Measurements from ENCODE around the gene MICAL1. TPM values are rescaled to one million over a fixed set of nuclear protein-coding genes. Genes with fewer than 3 reads are reported as not detected.

MICAL1 gene
- total and polyA plus RNA-seq, 10 of the 15 experiments (the other 5 are each of a cell fraction or from before 2014, with no cell fraction given) = 0.32 to 71.6 (median 45.3) TPM

- TF ChIP-seq KAT2A (conservative IDR thresholded peaks at IDR 0.05; ENCODE audit: control insufficient read depth, low read depth, low read length) (no peak), TCF12 (IDR thresholded peaks at IDR 0.05; ENCODE audit: low read depth, low read length) (0 out of 2 replicates have a peak, but pooled peaks have one; percentile 2), ZNF217 (IDR thresholded peaks at IDR 0.05) (no peak)
Observed at GRCh38 chr6:109441069-109441816, 14.3 kb downstream of the MICAL1 start (continued).

GRCh38 chr6:109440331-109441068, 15.1 kb downstream of the MICAL1 start, which contains the start of the genes PPIL6 and SMPD2:
TSS of gene PPIL6 (minus strand) at chr6:109440628. CDS start at chr6:109440590, 38 bp downstream.
TSS of gene SMPD2 (plus strand) at chr6:109440724. CDS start at chr6:109441122, 398 bp downstream.
- 1% methylated on average over 20 of the region's 102 CpGs for WGBS (ENCODE audit: insufficient coverage, insufficient replicate concordance, low lambda C conversion rate, missing lambda C conversion rate)
- TF ChIP-seq NR2C1 (IDR thresholded peaks at IDR 0.05) (peak; percentile 83), IKZF1 (conservative IDR thresholded peaks at IDR 0.05) (peak; percentile 89), MAX (IDR thresholded peaks at IDR 0.05; ENCODE audit: low read depth, low read length) (peak; percentile 91), CTCF (IDR thresholded peaks at IDR 0.05 in 2 of 3, conservative IDR thresholded peaks at IDR 0.05 in 1 of 3; ENCODE audit: control insufficient read depth in 2 of 3, extremely low read depth in 1 of 3, insufficient read depth in 1 of 3, low read depth in 3 of 3, low read length in 3 of 3) (peak in 2 of 3 experiments; percentile 18 to 33; a peak in 3 of 6 replicates), PAX5 (IDR thresholded peaks at IDR 0.05; ENCODE audit: borderline replicate concordance, low read depth, low read length) (peak; percentile 12; the same call in 1 of the 2 replicates), POLR2A (IDR thresholded peaks at IDR 0.05; ENCODE audit: low read depth, low read length) (peak; percentile 47; the same call in 1 of the 2 replicates), SIN3A (IDR thresholded peaks at IDR 0.05; ENCODE audit: low read depth, low read length) (peak; percentile 85), ZNF217 (IDR thresholded peaks at IDR 0.05) (peak; percentile 52; the same call in 1 of the 2 replicates), MYC (IDR thresholded peaks at IDR 0.05; ENCODE audit: insufficient read depth, insufficient read length, insufficient replicate concordance, low read length, severe bottlenecking) (peak; percentile 49), MEF2A (IDR thresholded peaks at IDR 0.05; ENCODE audit: insufficient read depth, low read depth, low read length) (0 out of 2 replicates have a peak, but pooled peaks have one; percentile 32), KDM1A (IDR thresholded peaks at IDR 0.05; ENCODE audit: borderline replicate concordance) (no peak), CREM (IDR thresholded peaks at IDR 0.05; ENCODE audit: low read depth) (no peak)
- TF ChIP-seq, protein P1, sequence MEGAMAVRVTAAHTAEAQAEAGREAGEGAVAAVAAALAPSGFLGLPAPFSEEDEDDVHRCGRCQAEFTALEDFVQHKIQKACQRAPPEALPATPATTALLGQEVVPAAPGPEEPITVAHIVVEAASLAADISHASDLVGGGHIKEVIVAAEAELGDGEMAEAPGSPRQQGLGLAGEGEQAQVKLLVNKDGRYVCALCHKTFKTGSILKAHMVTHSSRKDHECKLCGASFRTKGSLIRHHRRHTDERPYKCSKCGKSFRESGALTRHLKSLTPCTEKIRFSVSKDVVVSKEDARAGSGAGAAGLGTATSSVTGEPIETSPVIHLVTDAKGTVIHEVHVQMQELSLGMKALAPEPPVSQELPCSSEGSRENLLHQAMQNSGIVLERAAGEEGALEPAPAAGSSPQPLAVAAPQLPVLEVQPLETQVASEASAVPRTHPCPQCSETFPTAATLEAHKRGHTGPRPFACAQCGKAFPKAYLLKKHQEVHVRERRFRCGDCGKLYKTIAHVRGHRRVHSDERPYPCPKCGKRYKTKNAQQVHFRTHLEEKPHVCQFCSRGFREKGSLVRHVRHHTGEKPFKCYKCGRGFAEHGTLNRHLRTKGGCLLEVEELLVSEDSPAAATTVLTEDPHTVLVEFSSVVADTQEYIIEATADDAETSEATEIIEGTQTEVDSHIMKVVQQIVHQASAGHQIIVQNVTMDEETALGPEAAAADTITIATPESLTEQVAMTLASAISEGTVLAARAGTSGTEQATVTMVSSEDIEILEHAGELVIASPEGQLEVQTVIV (IDR thresholded peaks at IDR 0.05; ENCODE audit: borderline replicate concordance, partially characterized antibody) = peak; percentile 73

More at GRCh38 chr6:109440331-109441068, 15.1 kb downstream of the MICAL1 start, which contains the start of the genes PPIL6 and SMPD2:
- no peak for FAIRE-seq
- peaks cover 12% of the 10 kb centered on the region for H3K4me1 ChIP-seq (ENCODE audit: control insufficient read depth, insufficient read depth, low read length)
- ATAC-seq = peak; percentile 91
- no peak for DNase-seq (ENCODE audit: low read depth, low spot score)
- RAD21 ChIA-PET (ENCODE audit: unreplicated experiment) = interaction anchor here (1.0 to 4.4 kb wide), 10 partner anchors 14 to 253 kb away, joined by 3 to 34 read pairs (median 6); partner anchors contain the start of genes CD164, MICAL1 and ZBTB24
- no peaks in the 10 kb centered on the region for H3K9me3 ChIP-seq (replicated peaks; ENCODE audit: control insufficient read depth, insufficient read depth, low read length)
- peak within 1 kb of the TSS; percentile 81 for H3K27ac ChIP-seq (ENCODE audit: control insufficient read depth, insufficient read depth)
- no TSS peak for BruUV-seq (replicated peaks)
- peaks cover 7% of the 10 kb centered on the region for H3K79me2 ChIP-seq (ENCODE audit: control insufficient read depth, insufficient read depth, low read length)
- H4K20me1 ChIP-seq (ENCODE audit: control insufficient read depth, insufficient read depth) = no peaks in the 10 kb centered on the region
- peak within 1 kb of the TSS; percentile 90 for H2AFZ ChIP-seq (ENCODE audit: control insufficient read depth, low read depth, low read length)
- peaks cover 8 to 17% of the 10 kb centered on the region in 2 experiments for H3K36me3 ChIP-seq (ENCODE audit: control insufficient read depth in 2 of 2, insufficient read depth in 2 of 2, low read length in 1 of 2)
- H3K9ac ChIP-seq (ENCODE audit: control insufficient read depth, insufficient read depth, low read length) = peak within 1 kb of the TSS; percentile 90
- peak within 1 kb of the TSS; percentile 87 for H3K4me3 ChIP-seq
- POLR2A ChIA-PET = interaction anchor here (0.6 to 5.5 kb wide), 8 partner anchors 14 to 739 kb away, joined by 3 to 74 read pairs (median 6); partner anchors contain the start of genes AK9, CD164, CDC40 and FIG4
- SMC1A ChIA-PET (ENCODE audit: uncharacterized antibody, unreplicated experiment) = interaction anchor here (1.1 to 4.7 kb wide), 7 partner anchors 14 to 359 kb away, joined by 3 to 34 read pairs (median 5); partner anchors contain the start of gene MICAL1
- CTCF ChIA-PET = interaction anchor here (1.0 to 4.8 kb wide), 8 partner anchors 10 to 599 kb away, joined by 3 to 21 read pairs (median 9); partner anchors contain the start of genes CD164, MICAL1 and ZBTB24
- intact Hi-C loops (cut with micrococcal nuclease; ENCODE audit: unreplicated experiment) (loop anchor here (1.0 kb wide), 2 partner anchors 42 to 58 kb away; partner anchors contain the start of gene CD164), in situ Hi-C loops (cut with MboI) (no loop called here)
- H3K27me3 ChIP-seq (replicated peaks in 1 of 2; ENCODE audit: control insufficient read depth in 2 of 2, insufficient read depth in 2 of 2, low read length in 1 of 2) = no peaks in the 10 kb centered on the region
- H3K4me2 ChIP-seq (ENCODE audit: control insufficient read depth, insufficient read depth) = peak within 1 kb of the TSS; percentile 97

Measured in GM12878 (cell line).